Stimulated activated CD4-positive, alpha-beta T cell treated with anti-CD3 and anti-CD28 coated beads, Interleukin-15, amount 100 ng/mL, for 48 hours (primary cell): Measurements from ENCODE around the gene LMO7.
"Not testable (repeated sequence)": the region's sequence is repeated elsewhere in the genome, so short reads cannot be mapped to it uniquely, and the experiment has no call there.

Experiments used
- DNase-seq, 2 donors: peaks; one replicate each; pipeline ENCODE4 v3.0.0-alpha.2; 2020; ENCODE audit warnings: low read depth in 2 of 2

The LMO7 gene

GRCh38 chr13:75771818-75772217 lies 135.7 kb downstream of the LMO7 start:
- no peak for DNase-seq

GRCh38 chr13:75774176-75774575 lies 138.0 kb downstream of the LMO7 start:
- DNase-seq = no peak

GRCh38 chr13:75776550-75776949 lies 140.4 kb downstream of the LMO7 start:
- DNase-seq = no peak

- no peak for DNase-seq
Observed at GRCh38 chr13:75779393-75779792, 143.3 kb downstream of the LMO7 start.

- DNase-seq = not testable (repeated sequence)
Observed at GRCh38 chr13:75780103-75780502, 144.0 kb downstream of the LMO7 start.

GRCh38 chr13:75782985-75783384 lies 146.9 kb downstream of the LMO7 start:
- no peak for DNase-seq

GRCh38 chr13:75784003-75784402 lies 147.9 kb downstream of the LMO7 start:
- no peak for DNase-seq

GRCh38 chr13:75785130-75785529 lies 149.0 kb downstream of the LMO7 start:
- no peak for DNase-seq

GRCh38 chr13:75787249-75787928 lies 151.3 kb downstream of the LMO7 start:
- DNase-seq = no peak

GRCh38 chr13:75788481-75788981 lies 152.4 kb downstream of the LMO7 start:
- DNase-seq = no peak

GRCh38 chr13:75789451-75790197 lies 153.5 kb downstream of the LMO7 start:
- no peak for DNase-seq

GRCh38 chr13:75790198-75790970 lies 154.3 kb downstream of the LMO7 start:
- DNase-seq = no peak

GRCh38 chr13:75792526-75793187 lies 156.5 kb downstream of the LMO7 start:
- no peak for DNase-seq

- DNase-seq = not testable (repeated sequence)
Observed at GRCh38 chr13:75793188-75793567, 157.0 kb downstream of the LMO7 start.

- no peak for DNase-seq
Observed at GRCh38 chr13:75794663-75795062, 158.5 kb downstream of the LMO7 start.

- DNase-seq = no peak
Observed at GRCh38 chr13:75795274-75795673, 159.1 kb downstream of the LMO7 start.

- no peak for DNase-seq
Observed at GRCh38 chr13:75796825-75797224, 160.7 kb downstream of the LMO7 start.

- DNase-seq = no peak
Observed at GRCh38 chr13:75797239-75797638, 161.1 kb downstream of the LMO7 start.

GRCh38 chr13:75797719-75798118 lies 161.6 kb downstream of the LMO7 start:
- no peak for DNase-seq

- no peak for DNase-seq
Observed at GRCh38 chr13:75798353-75799255, 162.5 kb downstream of the LMO7 start.

- DNase-seq = no peak
Observed at GRCh38 chr13:75800545-75800944, 164.4 kb downstream of the LMO7 start.
